Measurements from ENCODE around the gene APOA5. TPM values are rescaled to one million over a fixed set of nuclear protein-coding genes. Genes with fewer than 3 reads are reported as not detected.

Gene APOA5
- total and polyA plus RNA-seq, 2 of the 8 experiments (the other 6 are each of a cell fraction or from before 2014, with no cell fraction given), result 0.08 to 0.15 TPM

DNA sequence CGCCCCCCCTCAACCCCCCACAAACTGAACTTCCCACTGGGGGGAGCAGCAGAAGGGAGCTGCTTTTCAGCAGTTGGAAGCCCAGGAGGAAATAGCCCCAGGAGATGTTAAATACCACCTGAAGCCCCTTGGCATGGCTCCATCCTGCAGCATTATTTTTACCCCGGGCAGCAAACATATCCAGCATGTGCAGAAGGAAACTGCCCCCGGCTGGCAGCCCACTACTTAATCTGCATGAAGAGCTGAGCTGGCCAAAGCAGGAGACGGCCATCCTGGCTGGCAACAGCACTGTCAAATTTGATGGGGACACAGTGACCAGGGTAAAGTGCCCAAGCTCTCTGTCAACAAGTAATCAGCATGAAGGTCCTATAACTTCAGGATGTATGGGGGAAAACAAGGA is 50.9 kb downstream of the APOA5 start:
- Histone ChIP-seq H3K18ac (ENCODE audit: extremely low read depth, low read length) (no peak overlapping the region), H3K79me2 (ENCODE audit: control insufficient read depth in 1 of 2, insufficient read depth in 2 of 2, low read length in 2 of 2) (no peaks in the 10 kb centered on the region), H3K4me3 (ENCODE audit: extremely low read depth in 1 of 4, insufficient read depth in 2 of 4, low read depth in 3 of 4, low read length in 4 of 4) (no peak overlapping the region), H4K20me1 (replicated peaks in 1 of 2; ENCODE audit: control insufficient read depth in 1 of 2, insufficient read depth in 2 of 2, low read length in 2 of 2) (no peaks in the 10 kb centered on the region), H3K14ac (ENCODE audit: insufficient read length) (no peak overlapping the region), H3K23me2 (ENCODE audit: low read depth, low read length) (no peaks in the 10 kb centered on the region), H2BK15ac (ENCODE audit: low read length) (no peak overlapping the region), H4K91ac (replicated peaks; ENCODE audit: insufficient read length, low read length) (no peak overlapping the region), H3K36me3 (ENCODE audit: control insufficient read depth in 2 of 4, insufficient read depth in 4 of 4, low read length in 3 of 4) (no peaks in the 10 kb centered on the region), H3K4me2 (ENCODE audit: insufficient read depth in 1 of 2, low read depth in 2 of 2, low read length in 2 of 2) (no peak overlapping the region), H2BK5ac (ENCODE audit: low read depth, low read length) (no peak overlapping the region), H3K56ac (replicated peaks; ENCODE audit: insufficient read length, low read depth, low read length) (no peak overlapping the region), H3K23ac (ENCODE audit: insufficient read length) (no peak overlapping the region), H3K27me3 (replicated peaks in 1 of 4; ENCODE audit: control insufficient read depth in 3 of 4, extremely low read depth in 1 of 4, insufficient read depth in 3 of 4, low read length in 3 of 4) (no peaks in the 10 kb centered on the region), H2AK5ac (ENCODE audit: low read depth, low read length) (no peak overlapping the region), H4K8ac (ENCODE audit: extremely low read depth, insufficient read depth, low read length) (no peak overlapping the region), H2AFZ (ENCODE audit: low read length) (no peak overlapping the region), H4K5ac (ENCODE audit: insufficient read length, low read depth, low read length) (no peak overlapping the region), H3K9me3 (ENCODE audit: insufficient read depth in 2 of 2, low read depth in 1 of 2, low read length in 1 of 2) (no peaks in the 10 kb centered on the region), H3K4ac (replicated peaks; ENCODE audit: insufficient read length, low read depth, low read length) (no peak overlapping the region), H3K27ac (ENCODE audit: low read depth, low read length) (no peak overlapping the region), H2BK120ac (replicated peaks; ENCODE audit: low read depth, low read length) (no peak overlapping the region), H2BK20ac (ENCODE audit: low read length) (no peak overlapping the region), H2BK12ac (ENCODE audit: low read depth, low read length) (no peak overlapping the region), H3K79me1 (ENCODE audit: low read depth, low read length) (no peaks in the 10 kb centered on the region), H3K4me1 (replicated peaks in 1 of 4; ENCODE audit: control insufficient read depth in 3 of 4, insufficient read depth in 4 of 4, low read length in 3 of 4) (peaks cover 0 to 4% (median 0%) of the 10 kb centered on the region in 4 experiments; a peak in 4 of 7 replicates), H3K9ac (replicated peaks in 1 of 4; ENCODE audit: extremely low read depth in 1 of 4, low read depth in 3 of 4, low read length in 3 of 4) (no peak overlapping the region)
- TF ChIP-seq NANOG (IDR thresholded peaks at IDR 0.05; ENCODE audit: insufficient read depth, low read depth, low read length, poor library complexity, severe bottlenecking) (no peak), KDM1A (IDR thresholded peaks at IDR 0.05; ENCODE audit: borderline replicate concordance, low read length) (no peak), TCF12 (IDR thresholded peaks at IDR 0.05; ENCODE audit: low read depth, low read length) (no peak), SUZ12 (IDR thresholded peaks at IDR 0.05; ENCODE audit: low read length) (no peak), TAF7 (optimal IDR thresholded peaks at IDR 0.05; ENCODE audit: borderline replicate concordance, low read depth, low read length) (no peak)
- TF ChIP-seq, protein P1, sequence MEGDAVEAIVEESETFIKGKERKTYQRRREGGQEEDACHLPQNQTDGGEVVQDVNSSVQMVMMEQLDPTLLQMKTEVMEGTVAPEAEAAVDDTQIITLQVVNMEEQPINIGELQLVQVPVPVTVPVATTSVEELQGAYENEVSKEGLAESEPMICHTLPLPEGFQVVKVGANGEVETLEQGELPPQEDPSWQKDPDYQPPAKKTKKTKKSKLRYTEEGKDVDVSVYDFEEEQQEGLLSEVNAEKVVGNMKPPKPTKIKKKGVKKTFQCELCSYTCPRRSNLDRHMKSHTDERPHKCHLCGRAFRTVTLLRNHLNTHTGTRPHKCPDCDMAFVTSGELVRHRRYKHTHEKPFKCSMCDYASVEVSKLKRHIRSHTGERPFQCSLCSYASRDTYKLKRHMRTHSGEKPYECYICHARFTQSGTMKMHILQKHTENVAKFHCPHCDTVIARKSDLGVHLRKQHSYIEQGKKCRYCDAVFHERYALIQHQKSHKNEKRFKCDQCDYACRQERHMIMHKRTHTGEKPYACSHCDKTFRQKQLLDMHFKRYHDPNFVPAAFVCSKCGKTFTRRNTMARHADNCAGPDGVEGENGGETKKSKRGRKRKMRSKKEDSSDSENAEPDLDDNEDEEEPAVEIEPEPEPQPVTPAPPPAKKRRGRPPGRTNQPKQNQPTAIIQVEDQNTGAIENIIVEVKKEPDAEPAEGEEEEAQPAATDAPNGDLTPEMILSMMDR (IDR thresholded peaks at IDR 0.05; ENCODE audit: control extremely low read depth in 1 of 3, insufficient read depth in 1 of 3, low read depth in 1 of 3, low read length in 3 of 3), result no peak
- ChIA-PET POLR2A (ENCODE audit: partially characterized antibody) (interaction anchor here (1.2 kb wide), 1 partner anchor 9 kb away, joined by 3 read pairs; no protein-coding TSS in a partner anchor), CTCF (ENCODE audit: partially characterized antibody) (interaction anchor here (1.0 to 4.0 kb wide), 5 partner anchors 8 to 221 kb away, joined by 3 to 69 read pairs (median 4); no protein-coding TSS in a partner anchor)
- WGBS, 2 experiments (ENCODE audit: extremely low coverage in 1 of 2, insufficient coverage in 1 of 2, insufficient read length in 1 of 2, insufficient replicate concordance in 2 of 2, low coverage in 1 of 2, low lambda C conversion rate in 2 of 2, missing lambda C conversion rate in 1 of 2), result 86% methylated on average over 4 of the region's 4 CpGs; no CpG with 5 or more reads in 1 of the 2 experiments
- DNase-seq (ENCODE audit: low read depth in 1 of 2, low spot score in 2 of 2) (no peak), FAIRE-seq (no peak)

All from H1 (cell line).